HG03571 (cell line): ENCODE measurements around the gene ZNF438.
"Not testable (repeated sequence)": the region's sequence is repeated elsewhere in the genome, so short reads cannot be mapped to it uniquely, and the experiment has no call there.

Experiments used
- ATAC-seq: cut with Tn5 transposase; IDR thresholded peaks from one replicate; pipeline ENCODE4 v1.9.1; 2021; ENCODE audit not compliant: unreplicated experiment

Gene ZNF438

GRCh38 chr10:30986053-30986555, 45.6 kb downstream of the ZNF438 start:
- no peak for ATAC-seq

- ATAC-seq = no peak
These were observed 46.2 kb downstream of the ZNF438 start for GRCh38 chr10:30985512-30985911.

DNA sequence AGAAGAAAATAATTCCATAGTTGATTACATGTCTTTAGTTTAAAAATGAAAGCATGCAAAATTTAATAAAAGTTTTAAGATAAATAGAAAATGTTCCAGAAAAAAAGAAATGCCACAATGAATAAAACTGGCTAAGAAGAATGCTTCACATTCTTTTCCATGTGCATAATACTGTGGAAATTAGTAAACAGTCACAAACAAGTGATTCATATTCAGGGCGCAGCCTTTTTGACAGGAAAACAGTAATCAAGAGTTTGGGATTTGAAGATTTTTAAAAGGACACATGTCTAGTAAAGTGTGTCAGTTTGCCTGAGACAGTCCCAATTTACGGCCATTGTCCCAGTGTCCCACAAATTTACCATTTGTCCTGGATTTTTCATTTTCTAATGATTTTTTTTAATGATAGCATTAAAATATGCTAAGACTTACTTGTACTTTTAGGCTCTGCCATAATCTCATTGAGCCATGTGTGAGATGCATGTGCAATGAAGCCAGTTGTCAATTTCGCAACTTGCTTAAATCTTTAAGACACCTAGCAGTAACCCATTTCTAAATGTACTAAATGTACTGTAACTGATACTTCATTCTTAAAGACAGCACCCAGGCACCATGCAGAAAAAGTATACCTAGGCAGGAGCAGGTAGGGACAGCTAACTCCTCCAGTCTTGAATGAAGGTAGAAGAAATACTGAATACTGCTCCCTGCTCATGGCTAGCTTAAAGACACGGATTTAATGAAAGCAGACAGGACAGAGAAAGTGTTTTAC, 46.9 kb downstream of the ZNF438 start:
- no peak for ATAC-seq

DNA sequence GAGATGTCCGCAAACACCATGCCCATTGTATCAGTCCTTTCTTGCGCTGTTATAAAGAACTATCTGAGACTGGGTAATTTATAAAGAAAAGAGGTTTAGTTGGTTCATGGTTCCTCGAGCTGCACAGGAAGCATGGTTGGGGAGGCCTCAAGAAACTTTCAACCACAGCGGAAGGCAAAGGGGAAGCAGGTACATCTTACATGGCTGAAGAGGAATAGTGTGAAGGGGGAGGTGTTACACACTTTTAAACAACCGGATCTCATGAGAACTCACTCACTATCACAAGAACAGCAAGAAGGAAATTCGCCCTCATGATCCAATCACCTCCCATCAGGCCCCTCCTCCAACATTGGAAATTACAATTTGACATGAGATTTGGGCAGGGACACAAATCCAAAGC, 48.5 kb downstream of the ZNF438 start:
- ATAC-seq = not testable (repeated sequence)

- no peak for ATAC-seq
These were observed 50.6 kb downstream of the ZNF438 start for GRCh38 chr10:30980951-30981616.

- no peak for ATAC-seq
These were observed 51.7 kb downstream of the ZNF438 start for GRCh38 chr10:30979956-30980355.

GRCh38 chr10:30978843-30979242, 52.8 kb downstream of the ZNF438 start:
- ATAC-seq = no peak

GRCh38 chr10:30977385-30977784, 54.3 kb downstream of the ZNF438 start:
- ATAC-seq = no peak

- no peak for ATAC-seq
These were observed 56.8 kb downstream of the ZNF438 start for GRCh38 chr10:30974773-30975415.

DNA sequence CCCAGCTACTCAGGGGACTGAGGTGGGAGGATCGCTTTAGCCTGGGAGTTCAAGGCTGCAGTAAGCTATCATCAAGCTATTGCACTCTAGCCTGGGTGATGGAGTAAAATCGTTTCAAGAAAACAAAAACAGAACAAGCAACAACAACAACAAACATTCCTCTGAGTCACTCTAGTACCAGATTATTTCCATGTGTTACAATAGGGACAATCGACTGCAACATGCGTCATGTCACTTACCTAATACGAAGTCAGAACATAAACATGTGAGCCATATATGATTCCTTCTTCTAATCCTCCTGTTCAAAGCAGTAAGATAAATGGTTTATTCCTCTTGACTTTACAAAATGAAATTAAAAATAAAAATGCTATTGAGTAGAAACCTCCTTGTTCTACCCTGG, 57.3 kb downstream of the ZNF438 start:
- no peak for ATAC-seq

- ATAC-seq = no peak
These were observed 57.9 kb downstream of the ZNF438 start for GRCh38 chr10:30973737-30974136.

DNA sequence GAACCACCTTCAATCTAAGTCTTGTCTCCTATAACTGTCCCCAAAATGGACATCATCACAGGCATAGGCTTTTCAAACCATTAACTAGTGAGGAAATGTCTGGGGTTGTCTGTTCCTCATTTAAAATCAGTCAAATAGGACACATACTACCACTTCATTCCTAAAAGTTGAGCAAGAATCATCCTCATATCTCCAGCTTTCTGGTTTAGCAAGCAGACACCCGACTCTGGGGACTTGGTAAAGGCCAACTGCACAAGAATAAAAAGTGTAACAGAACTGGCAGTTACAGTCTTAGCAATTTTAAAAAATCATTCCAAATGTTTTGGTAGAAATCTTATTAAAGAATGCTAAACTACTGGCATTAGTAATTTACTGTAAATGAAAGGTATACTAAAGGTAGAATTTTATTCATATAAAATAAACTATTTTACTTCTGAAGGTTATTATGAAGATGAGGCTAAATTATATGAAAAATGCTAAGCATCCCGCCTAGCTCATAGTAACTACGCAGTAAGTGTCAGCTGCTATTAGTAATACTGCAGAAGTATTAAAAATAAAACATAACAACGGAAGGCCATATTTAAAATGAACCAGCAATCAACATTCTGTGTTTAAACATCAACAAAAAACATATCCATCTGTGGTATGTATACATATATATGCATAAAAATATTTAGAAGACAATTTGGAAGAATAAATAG, 60.8 kb downstream of the ZNF438 start:
- no peak for ATAC-seq

GRCh38 chr10:30968711-30969110, 63.0 kb downstream of the ZNF438 start:
- ATAC-seq = no peak

- no peak for ATAC-seq
These were observed 63.8 kb downstream of the ZNF438 start for GRCh38 chr10:30967650-30968410.

GRCh38 chr10:30963992-30964930, 67.4 kb downstream of the ZNF438 start:
- no peak for ATAC-seq

GRCh38 chr10:30962522-30962921, 69.1 kb downstream of the ZNF438 start:
- no peak for ATAC-seq

- ATAC-seq = no peak
These were observed 71.8 kb downstream of the ZNF438 start for GRCh38 chr10:30959836-30960210.

- ATAC-seq = not testable (repeated sequence)
These were observed 82.4 kb downstream of the ZNF438 start for GRCh38 chr10:30949218-30949617.

GRCh38 chr10:30944005-30944404, 87.7 kb downstream of the ZNF438 start:
- no peak for ATAC-seq
